Body of pancreas (tissue), 4 donors: Measurements from ENCODE around the gene ACSS2.

Experiments used
- POLR2A ChIP-seq, 3 donors: fragments of 450-650 bp; IDR thresholded peaks; one replicate each; pipeline ENCODE4 v1.6.1; 2016; ENCODE audit warnings: antibody characterized with exemption in 3 of 3, mild to moderate bottlenecking in 2 of 3
- TF ChIP-seq, protein P1 (sequence below), 7 experiments: fragments of 450-650 bp in 4 of 7; fragments of 200-600 bp in 3 of 7; sonication (generic) in 3 of 7; IDR thresholded peaks; one replicate each; pipeline ENCODE4 v1.5.1; 2016 to 2019; ENCODE audit warnings: antibody characterized with exemption in 7 of 7

DNA sequence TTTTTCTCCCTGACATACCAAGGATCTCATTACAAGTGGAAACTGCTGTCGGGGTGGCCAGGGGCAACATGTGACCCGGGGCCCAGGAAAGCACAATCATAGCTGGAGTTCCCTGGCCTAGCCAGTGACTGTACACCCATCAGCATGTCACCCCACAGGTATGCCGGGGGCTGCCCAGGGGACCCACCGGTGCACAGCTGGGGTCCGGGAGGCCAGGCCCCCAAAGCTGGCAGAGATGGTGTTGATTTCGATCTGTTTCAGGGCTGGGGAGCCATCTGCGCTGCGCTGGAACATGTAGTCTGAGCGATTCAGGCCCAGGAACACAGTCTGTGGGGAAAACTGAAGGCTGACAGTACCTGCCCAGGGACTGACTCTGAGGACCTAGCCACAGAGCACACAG lies 65.9 kb downstream of the ACSS2 start:
- no peak for TF ChIP-seq POLR2A (IDR thresholded peaks at IDR 0.05)
- TF ChIP-seq, protein P1, sequence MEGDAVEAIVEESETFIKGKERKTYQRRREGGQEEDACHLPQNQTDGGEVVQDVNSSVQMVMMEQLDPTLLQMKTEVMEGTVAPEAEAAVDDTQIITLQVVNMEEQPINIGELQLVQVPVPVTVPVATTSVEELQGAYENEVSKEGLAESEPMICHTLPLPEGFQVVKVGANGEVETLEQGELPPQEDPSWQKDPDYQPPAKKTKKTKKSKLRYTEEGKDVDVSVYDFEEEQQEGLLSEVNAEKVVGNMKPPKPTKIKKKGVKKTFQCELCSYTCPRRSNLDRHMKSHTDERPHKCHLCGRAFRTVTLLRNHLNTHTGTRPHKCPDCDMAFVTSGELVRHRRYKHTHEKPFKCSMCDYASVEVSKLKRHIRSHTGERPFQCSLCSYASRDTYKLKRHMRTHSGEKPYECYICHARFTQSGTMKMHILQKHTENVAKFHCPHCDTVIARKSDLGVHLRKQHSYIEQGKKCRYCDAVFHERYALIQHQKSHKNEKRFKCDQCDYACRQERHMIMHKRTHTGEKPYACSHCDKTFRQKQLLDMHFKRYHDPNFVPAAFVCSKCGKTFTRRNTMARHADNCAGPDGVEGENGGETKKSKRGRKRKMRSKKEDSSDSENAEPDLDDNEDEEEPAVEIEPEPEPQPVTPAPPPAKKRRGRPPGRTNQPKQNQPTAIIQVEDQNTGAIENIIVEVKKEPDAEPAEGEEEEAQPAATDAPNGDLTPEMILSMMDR (IDR thresholded peaks at IDR 0.05) = no peak
